ENCODE data around the gene VIT. TPM values are rescaled to one million over a fixed set of nuclear protein-coding genes. Genes with fewer than 3 reads are reported as not detected.
A peak's percentile ranks its signal among the peaks of the same experiment; 100 is the strongest.

VIT gene
- total RNA-seq, 1 donor from 2014 or later: not detected

- no peak overlapping the region for H3K27ac Mint-ChIP-seq
- H3K36me3 Mint-ChIP-seq (ENCODE audit: low read depth): no peaks in the 10 kb centered on the region
- no peak for DNase-seq
- no peak overlapping the region for H3K4me3 Mint-ChIP-seq
- intact Hi-C loops (cut with micrococcal nuclease): no loop called here
- H3K27me3 Mint-ChIP-seq: peaks cover 19% of the 10 kb centered on the region
- no peaks in the 10 kb centered on the region for H3K9me3 Mint-ChIP-seq
- H3K4me1 Mint-ChIP-seq: peaks cover 23% of the 10 kb centered on the region
Measured at GRCh38 chr2:36798724-36799123, 102.2 kb downstream of the VIT start.

- H3K27me3 Mint-ChIP-seq: peaks cover 19% of the 10 kb centered on the region
- intact Hi-C loops (cut with micrococcal nuclease): no loop called here
- peaks cover 23% of the 10 kb centered on the region for H3K4me1 Mint-ChIP-seq
- H3K36me3 Mint-ChIP-seq (ENCODE audit: low read depth): no peaks in the 10 kb centered on the region
- peak; percentile 58 for DNase-seq
- H3K4me3 Mint-ChIP-seq: no peak overlapping the region
- H3K9me3 Mint-ChIP-seq: no peaks in the 10 kb centered on the region
- peak overlapping the region; percentile 41 for H3K27ac Mint-ChIP-seq
Measured at GRCh38 chr2:36800381-36800780, 103.9 kb downstream of the VIT start.

DNA sequence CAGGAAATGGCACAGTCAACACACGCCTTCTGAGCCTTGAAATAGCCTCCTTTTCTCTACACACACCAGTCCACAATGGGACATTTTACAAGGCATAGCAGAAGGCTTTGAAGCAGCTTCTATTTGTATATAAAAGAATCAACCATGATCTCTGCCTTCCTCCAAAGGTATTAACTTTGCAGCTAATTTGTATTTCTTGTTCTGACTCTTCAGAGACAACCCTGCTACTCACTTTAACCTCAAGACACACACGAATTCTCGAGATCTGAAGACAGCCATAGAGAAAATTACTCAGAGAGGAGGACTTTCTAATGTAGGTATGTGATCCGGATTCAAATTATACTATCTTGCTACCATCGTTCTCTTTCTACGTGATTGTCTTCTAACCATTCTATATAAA is 104.6 kb downstream of the VIT start:
- H3K9me3 Mint-ChIP-seq: no peaks in the 10 kb centered on the region
- H3K27me3 Mint-ChIP-seq: peaks cover 16% of the 10 kb centered on the region
- H3K27ac Mint-ChIP-seq: peak overlapping the region; percentile 41
- DNase-seq: no peak
- H3K4me3 Mint-ChIP-seq: no peak overlapping the region
- intact Hi-C loops (cut with micrococcal nuclease): no loop called here
- peaks cover 26% of the 10 kb centered on the region for H3K4me1 Mint-ChIP-seq
- no peaks in the 10 kb centered on the region for H3K36me3 Mint-ChIP-seq (ENCODE audit: low read depth)

GRCh38 chr2:36802952-36803351 is 106.4 kb downstream of the VIT start:
- H3K27me3 Mint-ChIP-seq: peaks cover 5% of the 10 kb centered on the region
- no peaks in the 10 kb centered on the region for H3K36me3 Mint-ChIP-seq (ENCODE audit: low read depth)
- no peak for DNase-seq
- no peaks in the 10 kb centered on the region for H3K9me3 Mint-ChIP-seq
- no peak overlapping the region for H3K4me3 Mint-ChIP-seq
- H3K4me1 Mint-ChIP-seq: peaks cover 20% of the 10 kb centered on the region
- intact Hi-C loops (cut with micrococcal nuclease): no loop called here
- H3K27ac Mint-ChIP-seq: no peak overlapping the region

DNA sequence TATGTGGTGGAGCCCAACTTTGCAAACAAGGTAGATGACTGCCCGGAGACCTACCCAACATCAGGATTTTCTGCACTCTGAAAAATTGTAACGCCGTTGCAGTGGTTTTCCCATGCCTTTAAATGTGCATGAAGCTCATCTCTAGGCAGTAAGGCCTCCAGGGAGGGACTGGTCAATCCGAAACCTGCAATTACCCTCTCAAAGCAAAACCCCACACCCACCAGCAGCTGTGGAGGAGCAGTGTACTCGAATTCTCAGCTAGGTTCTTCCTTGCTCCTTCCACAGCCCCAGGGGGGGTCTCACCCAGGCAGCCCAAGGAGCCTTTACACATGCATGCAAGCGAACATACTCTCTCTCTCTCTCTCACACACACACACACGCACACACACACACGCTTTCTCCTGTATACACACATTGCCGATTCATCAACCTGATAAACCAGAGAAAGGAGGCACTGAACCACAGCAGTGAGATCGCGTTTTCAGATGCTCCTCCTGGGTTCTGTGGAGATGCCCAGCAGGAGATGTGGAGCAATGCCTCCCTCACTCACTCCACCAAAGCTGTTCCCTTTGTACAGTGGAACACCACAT is 109.2 kb downstream of the VIT start:
- Mint-ChIP-seq H3K36me3 (ENCODE audit: low read depth) (no peaks in the 10 kb centered on the region), H3K4me3 (no peak overlapping the region), H3K4me1 (peaks cover 10% of the 10 kb centered on the region), H3K9me3 (no peaks in the 10 kb centered on the region), H3K27me3 (peaks cover 3% of the 10 kb centered on the region), H3K27ac (no peak overlapping the region)
- intact Hi-C loops (cut with micrococcal nuclease): no loop called here
- no peak for DNase-seq

- peaks cover 5% of the 10 kb centered on the region for H3K4me1 Mint-ChIP-seq
- no peak overlapping the region for H3K4me3 Mint-ChIP-seq
- no peak overlapping the region for H3K27ac Mint-ChIP-seq
- intact Hi-C loops (cut with micrococcal nuclease): no loop called here
- H3K27me3 Mint-ChIP-seq: peaks cover 3% of the 10 kb centered on the region
- no peak for DNase-seq
- no peaks in the 10 kb centered on the region for H3K36me3 Mint-ChIP-seq (ENCODE audit: low read depth)
- H3K9me3 Mint-ChIP-seq: no peaks in the 10 kb centered on the region
Measured at GRCh38 chr2:36807223-36807886, 110.8 kb downstream of the VIT start.

GRCh38 chr2:36808386-36809068 is 112.0 kb downstream of the VIT start:
- Mint-ChIP-seq H3K9me3 (no peaks in the 10 kb centered on the region), H3K4me1 (peaks cover 5% of the 10 kb centered on the region), H3K27me3 (peaks cover 2% of the 10 kb centered on the region), H3K27ac (no peak overlapping the region), H3K36me3 (ENCODE audit: low read depth) (no peaks in the 10 kb centered on the region), H3K4me3 (no peak overlapping the region)
- intact Hi-C loops (cut with micrococcal nuclease): no loop called here
- DNase-seq: no peak

- H3K27ac Mint-ChIP-seq: no peak overlapping the region
- H3K4me3 Mint-ChIP-seq: no peak overlapping the region
- intact Hi-C loops (cut with micrococcal nuclease): no loop called here
Measured at GRCh38 chr2:36809069-36809445, 112.5 kb downstream of the VIT start.

DNA sequence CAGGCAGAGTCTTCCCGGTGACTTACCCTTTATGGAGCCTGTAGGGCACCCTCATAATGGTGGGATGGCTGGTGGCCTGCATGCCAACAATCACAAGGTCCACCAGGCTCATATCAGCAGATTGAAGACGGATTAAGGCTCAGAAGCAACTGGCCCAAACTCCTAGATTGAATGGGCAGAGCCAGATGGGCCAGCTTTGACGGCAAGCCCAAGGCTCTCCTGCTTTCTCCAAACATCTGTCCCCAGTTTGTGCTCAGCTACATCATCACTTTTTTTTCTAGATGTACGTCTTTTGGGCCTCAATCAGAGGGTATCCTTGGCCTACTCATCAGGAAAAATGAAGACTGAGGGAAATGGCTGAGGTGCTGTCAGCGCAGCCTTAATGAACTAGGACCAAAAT is 114.6 kb downstream of the VIT start:
- Mint-ChIP-seq H3K27ac (no peak overlapping the region), H3K4me3 (no peak overlapping the region), H3K9me3 (no peaks in the 10 kb centered on the region), H3K4me1 (peaks cover 2% of the 10 kb centered on the region), H3K27me3 (no peaks in the 10 kb centered on the region), H3K36me3 (ENCODE audit: low read depth) (no peaks in the 10 kb centered on the region)
- intact Hi-C loops (cut with micrococcal nuclease): no loop called here
- no peak for DNase-seq

More at GRCh38 chr2:36809069-36809445, 112.5 kb downstream of the VIT start:
- H3K4me1 Mint-ChIP-seq: peaks cover 5% of the 10 kb centered on the region
- H3K27me3 Mint-ChIP-seq: peaks cover 2% of the 10 kb centered on the region
- DNase-seq: no peak
- H3K9me3 Mint-ChIP-seq: no peaks in the 10 kb centered on the region
- no peaks in the 10 kb centered on the region for H3K36me3 Mint-ChIP-seq (ENCODE audit: low read depth)

- DNase-seq: no peak
- Mint-ChIP-seq H3K9me3 (no peaks in the 10 kb centered on the region), H3K4me3 (no peak overlapping the region), H3K36me3 (ENCODE audit: low read depth) (no peaks in the 10 kb centered on the region), H3K27ac (no peak overlapping the region), H3K27me3 (no peaks in the 10 kb centered on the region), H3K4me1 (no peaks in the 10 kb centered on the region)
- intact Hi-C loops (cut with micrococcal nuclease): no loop called here
Measured at GRCh38 chr2:36812196-36812595, 115.7 kb downstream of the VIT start.

- H3K9me3 Mint-ChIP-seq: no peaks in the 10 kb centered on the region
- H3K4me3 Mint-ChIP-seq: no peak overlapping the region
- no peaks in the 10 kb centered on the region for H3K4me1 Mint-ChIP-seq
- intact Hi-C loops (cut with micrococcal nuclease): no loop called here
- H3K27me3 Mint-ChIP-seq: no peaks in the 10 kb centered on the region
- H3K27ac Mint-ChIP-seq: no peak overlapping the region
- H3K36me3 Mint-ChIP-seq (ENCODE audit: low read depth): no peaks in the 10 kb centered on the region
- DNase-seq: no peak
Measured at GRCh38 chr2:36818542-36818941, 122.0 kb downstream of the VIT start.

- DNase-seq: no peak
- no peak overlapping the region for H3K27ac Mint-ChIP-seq
- H3K27me3 Mint-ChIP-seq: no peaks in the 10 kb centered on the region
- intact Hi-C loops (cut with micrococcal nuclease): no loop called here
- no peaks in the 10 kb centered on the region for H3K4me1 Mint-ChIP-seq
- H3K4me3 Mint-ChIP-seq: no peak overlapping the region
- H3K36me3 Mint-ChIP-seq (ENCODE audit: low read depth): no peaks in the 10 kb centered on the region
- H3K9me3 Mint-ChIP-seq: no peaks in the 10 kb centered on the region
Measured at GRCh38 chr2:36819095-36819711, 122.7 kb downstream of the VIT start.

DNA sequence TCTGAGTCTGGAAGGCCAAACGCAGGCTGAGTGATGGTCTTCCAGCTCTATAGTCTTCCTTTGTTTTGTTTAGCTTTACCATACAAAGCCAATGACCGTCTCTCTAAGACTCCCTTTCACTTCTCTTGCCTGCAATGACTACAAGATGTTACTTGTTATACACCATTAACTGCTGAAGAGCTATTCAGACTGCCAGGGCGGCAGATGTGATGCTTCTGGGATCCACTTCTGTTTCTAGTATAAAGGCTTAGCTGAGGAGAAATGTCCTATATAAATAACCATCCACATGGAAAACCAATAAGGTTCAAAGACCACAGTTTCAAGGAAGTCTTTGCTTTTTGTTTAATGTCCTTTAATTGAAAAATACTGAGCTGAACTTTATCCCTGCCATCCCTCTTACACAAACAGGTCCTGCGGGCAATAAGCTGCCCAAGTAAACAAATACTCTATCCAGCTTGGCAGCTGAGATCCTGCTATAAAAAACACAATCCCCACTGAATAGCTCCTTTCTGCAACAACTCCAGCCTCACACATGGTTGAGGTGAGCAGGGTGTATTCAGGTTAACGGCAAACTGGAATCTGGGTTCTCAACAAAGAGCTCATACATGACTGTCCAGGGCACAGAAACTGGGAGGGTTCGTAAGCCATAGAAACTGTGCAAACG is 124.6 kb downstream of the VIT start:
- no peak overlapping the region for H3K4me3 Mint-ChIP-seq
- no peaks in the 10 kb centered on the region for H3K9me3 Mint-ChIP-seq
- DNase-seq: no peak
- no peaks in the 10 kb centered on the region for H3K4me1 Mint-ChIP-seq
- H3K27me3 Mint-ChIP-seq: no peaks in the 10 kb centered on the region
- H3K27ac Mint-ChIP-seq: no peak overlapping the region
- H3K36me3 Mint-ChIP-seq (ENCODE audit: low read depth): no peaks in the 10 kb centered on the region
- intact Hi-C loops (cut with micrococcal nuclease): no loop called here

- Mint-ChIP-seq H3K36me3 (ENCODE audit: low read depth) (no peaks in the 10 kb centered on the region), H3K4me1 (no peaks in the 10 kb centered on the region), H3K4me3 (no peak overlapping the region), H3K9me3 (no peaks in the 10 kb centered on the region), H3K27me3 (peaks cover 6% of the 10 kb centered on the region), H3K27ac (no peak overlapping the region)
- intact Hi-C loops (cut with micrococcal nuclease): no loop called here
- DNase-seq: no peak
Measured at GRCh38 chr2:36823862-36824261, 127.4 kb downstream of the VIT start.

Measured in activated CD4-positive, alpha-beta T cell treated with anti-CD3 and anti-CD28 coated beads, Interleukin-2, amount 10 ng/mL, durations not matched to agents 24 days and 14 days (primary cell).